ENCODE measurements around the gene ENOX1.
A peak's percentile ranks its signal among the peaks of the same experiment; 100 is the strongest.

ENOX1 gene

DNA sequence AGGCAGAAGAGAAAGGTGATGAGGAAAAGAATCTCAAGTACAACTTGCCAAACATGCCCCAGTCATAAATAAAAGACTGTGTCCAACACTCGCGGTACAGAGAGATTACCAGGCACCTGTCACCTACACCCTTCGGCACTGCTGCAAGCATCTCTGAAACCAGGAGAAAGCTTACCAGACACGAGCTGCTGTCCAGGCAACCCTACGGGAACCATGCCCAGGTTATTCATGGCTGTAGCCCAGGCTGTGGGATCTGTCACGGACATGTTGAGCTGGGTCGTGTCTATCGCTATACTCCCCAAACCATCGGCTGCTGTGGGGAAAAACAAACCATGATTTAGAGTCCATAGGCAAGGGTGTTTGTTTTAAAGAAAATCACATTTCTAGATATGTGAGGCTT, 375.0 kb downstream of the ENOX1 start:
- intact Hi-C loops (cut with DNase I), result no loop called here
- DNase-seq, result peak in 7 of 10 donors; percentile 15 to 88 (median 52)

DNA sequence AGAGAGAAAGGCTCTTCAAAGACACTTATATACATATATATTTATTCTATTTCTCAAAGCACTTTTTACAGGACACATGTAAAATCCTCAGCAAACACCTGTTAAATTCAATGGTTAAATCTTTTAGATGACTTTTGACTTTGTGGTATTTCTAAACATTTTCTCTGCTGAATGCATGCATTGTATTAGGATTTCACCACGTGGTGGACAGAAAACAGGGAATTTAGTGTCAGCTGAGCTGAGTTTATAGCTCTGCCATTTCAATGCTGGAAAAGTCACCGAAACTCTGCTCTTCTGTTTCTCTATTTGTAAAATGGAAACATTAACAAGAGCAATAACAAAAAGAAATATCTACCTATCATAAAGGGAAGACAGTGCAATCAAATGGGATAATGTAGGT, 375.6 kb downstream of the ENOX1 start:
- intact Hi-C loops (cut with DNase I), result no loop called here
- DNase-seq, result no peak

DNA sequence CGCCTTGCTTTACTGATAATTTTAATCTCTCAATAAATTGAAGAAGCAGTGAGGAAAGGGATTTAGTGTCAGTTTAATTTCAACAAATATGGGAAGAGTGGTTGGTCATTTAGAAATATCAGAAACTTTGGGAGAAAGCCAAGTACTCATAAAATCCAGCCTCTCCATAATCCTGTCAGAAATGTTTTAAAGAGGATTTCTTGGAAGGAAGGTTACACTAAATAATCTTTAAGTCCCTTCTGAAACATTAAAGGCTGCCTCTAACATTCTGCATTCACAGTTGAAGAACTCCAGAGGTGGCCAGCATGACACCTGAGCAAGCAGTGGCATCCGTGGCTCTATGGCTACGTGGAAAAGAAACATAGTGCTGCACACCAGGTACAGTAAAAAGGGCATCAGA, 378.5 kb downstream of the ENOX1 start:
- intact Hi-C loops (cut with DNase I), result no loop called here
- no peak for DNase-seq

DNA sequence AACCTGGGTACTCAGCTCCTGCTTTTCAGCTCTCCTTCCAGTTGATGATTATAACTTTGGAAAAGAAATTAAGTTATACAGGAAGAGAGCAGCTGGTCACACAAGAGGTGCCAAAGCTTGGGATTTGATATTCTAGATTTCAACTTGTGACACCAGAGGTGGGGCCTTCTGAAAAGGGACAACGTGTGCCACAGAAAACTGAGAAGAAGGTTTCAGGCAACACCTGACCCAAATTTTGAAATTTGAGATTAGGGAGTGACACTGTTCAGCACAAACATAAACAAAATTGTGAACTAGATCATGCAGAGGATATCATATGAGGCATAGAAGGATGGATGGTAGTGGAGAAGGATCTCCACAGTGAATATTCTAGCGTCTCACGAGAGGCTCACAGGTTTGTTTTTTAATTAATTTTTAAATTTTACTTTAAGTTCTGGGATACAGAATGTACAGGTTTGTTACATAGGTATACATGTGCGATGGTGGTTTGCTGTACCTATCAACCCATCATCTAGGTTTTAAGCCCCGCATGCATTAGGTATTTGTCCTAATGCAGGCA, 379.7 kb downstream of the ENOX1 start:
- DNase-seq, result no peak
- intact Hi-C loops (cut with DNase I), result no loop called here

DNA sequence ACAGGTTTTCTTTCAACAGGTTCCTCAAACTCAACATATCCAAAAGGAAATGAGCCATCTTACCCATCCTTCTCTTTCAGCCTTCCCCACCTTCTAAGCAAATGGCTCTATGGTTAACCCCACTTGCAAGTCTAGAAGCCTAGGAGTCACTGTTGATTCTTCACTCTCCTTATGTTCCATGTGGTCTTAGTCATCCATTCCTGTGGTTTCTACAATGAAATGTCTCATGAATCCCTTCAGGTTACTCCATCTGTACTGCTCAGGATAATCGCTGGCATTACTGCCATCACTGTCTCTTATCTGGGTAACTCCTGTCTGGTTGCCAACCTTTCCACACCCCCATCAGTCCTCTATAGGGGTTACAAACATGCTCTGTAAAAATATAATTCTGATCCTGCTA, 381.3 kb downstream of the ENOX1 start:
- DNase-seq, result no peak
- intact Hi-C loops (cut with DNase I), result no loop called here

- no peak for DNase-seq
- intact Hi-C loops (cut with DNase I), result no loop called here
Measured at GRCh38 chr13:43402380-43402779, 384.4 kb downstream of the ENOX1 start.

DNA sequence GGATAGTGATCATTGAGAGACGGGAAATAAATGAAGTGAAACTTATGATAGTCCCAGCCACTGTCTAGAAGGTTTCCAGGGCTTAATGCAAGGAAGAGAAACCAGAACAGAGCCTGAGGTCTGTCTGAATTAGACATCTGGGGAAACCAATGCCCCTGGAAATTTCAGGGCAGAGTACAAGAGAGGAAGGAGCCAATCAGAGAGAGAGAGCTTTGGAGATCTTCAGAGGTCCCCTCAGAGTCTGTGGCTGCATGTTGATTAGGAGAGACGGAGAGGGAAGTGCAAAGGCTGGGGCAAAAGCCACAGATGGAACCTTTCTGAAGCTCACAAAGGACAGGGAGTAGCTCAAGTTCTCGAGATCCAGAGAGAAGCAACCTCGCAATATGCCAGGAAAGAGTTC, 385.4 kb downstream of the ENOX1 start:
- intact Hi-C loops (cut with DNase I), result no loop called here
- DNase-seq, result no peak

- intact Hi-C loops (cut with DNase I), result no loop called here
Measured at GRCh38 chr13:43397111-43397510, 389.7 kb downstream of the ENOX1 start.

GRCh38 chr13:43391036-43391435, 395.7 kb downstream of the ENOX1 start:
- intact Hi-C loops (cut with DNase I), result no loop called here

More at GRCh38 chr13:43397111-43397510, 389.7 kb downstream of the ENOX1 start:
- no peak for DNase-seq

DNA sequence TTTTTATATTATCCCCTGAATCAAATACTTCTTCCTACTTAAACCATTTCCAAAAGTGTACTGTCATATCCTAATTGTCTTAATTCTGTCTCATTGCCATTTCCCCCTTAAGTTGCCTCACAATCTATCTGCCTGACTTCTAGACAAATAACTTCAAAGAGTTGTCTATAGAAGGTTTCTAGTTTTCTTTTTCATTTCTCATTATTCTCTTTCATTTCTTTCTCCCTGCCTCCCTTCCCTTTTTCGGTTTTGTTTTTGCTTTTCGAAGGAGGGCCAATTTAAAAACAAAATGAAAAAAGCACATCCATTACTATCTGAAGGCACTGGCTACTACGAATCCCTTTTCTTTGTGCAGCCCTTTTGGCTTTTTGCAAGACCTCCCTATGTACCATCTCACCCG, 396.2 kb downstream of the ENOX1 start:
- intact Hi-C loops (cut with DNase I), result no loop called here
- no peak for DNase-seq

More at GRCh38 chr13:43391036-43391435, 395.7 kb downstream of the ENOX1 start:
- no peak for DNase-seq

- intact Hi-C loops (cut with DNase I), result no loop called here
- DNase-seq, result no peak
Measured at GRCh38 chr13:43389983-43390382, 396.8 kb downstream of the ENOX1 start.

DNA sequence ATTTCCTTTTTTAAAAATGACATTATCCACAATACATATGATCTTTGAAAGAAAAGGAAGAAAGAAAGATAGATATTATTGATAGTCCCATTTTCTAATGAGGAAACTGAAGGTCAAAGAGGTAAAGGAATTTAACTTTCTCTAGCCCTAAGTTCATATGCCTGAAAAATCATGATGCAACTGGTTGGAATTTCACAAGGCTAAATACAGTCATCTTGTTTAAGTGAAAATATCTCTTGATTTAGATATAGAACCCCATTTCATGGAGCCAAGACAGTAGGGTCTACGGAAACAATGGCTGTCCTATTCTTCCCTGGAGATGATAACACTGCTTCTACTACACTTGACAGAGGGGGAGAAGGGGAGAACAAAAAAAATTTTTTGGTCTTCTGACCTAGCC, 397.2 kb downstream of the ENOX1 start:
- DNase-seq, result no peak
- intact Hi-C loops (cut with DNase I), result no loop called here

DNA sequence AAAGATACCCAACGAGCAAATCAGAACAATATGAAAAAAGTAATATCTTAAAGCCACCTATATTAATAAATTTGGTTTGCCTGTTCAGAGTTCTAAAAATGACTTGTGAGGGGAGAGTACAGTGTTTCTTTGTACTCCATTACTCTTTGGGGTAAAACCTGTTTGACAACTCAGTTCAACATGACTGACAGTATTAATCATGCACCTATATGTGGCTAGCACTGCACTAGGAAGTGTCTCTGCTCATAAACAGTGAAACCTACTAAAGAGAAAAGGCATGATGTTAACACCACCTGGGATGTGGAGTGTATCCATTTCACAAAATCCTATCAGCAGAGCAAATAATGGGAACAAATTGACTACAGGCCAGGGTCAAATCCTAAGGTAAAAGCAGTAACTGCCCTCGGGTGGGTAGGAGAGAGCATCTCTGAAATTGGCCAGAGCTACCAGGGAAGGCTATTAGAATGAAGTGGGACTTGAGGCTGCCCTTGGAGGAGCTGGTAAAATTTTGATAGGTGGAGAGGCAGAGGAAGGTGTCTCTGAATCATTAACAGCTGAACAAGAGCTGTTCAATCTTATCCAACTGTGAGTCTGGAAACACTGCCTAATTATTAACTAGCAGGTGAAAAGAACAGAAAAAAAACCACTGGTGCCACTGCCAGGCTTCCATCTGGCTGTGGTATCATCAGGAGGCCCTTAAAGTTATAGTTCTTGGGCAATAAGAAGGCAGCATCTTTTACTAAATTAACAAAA, 398.3 kb downstream of the ENOX1 start:
- intact Hi-C loops (cut with DNase I), result no loop called here
- no peak for DNase-seq

- intact Hi-C loops (cut with DNase I), result no loop called here
Measured at GRCh38 chr13:43387880-43388279, 398.9 kb downstream of the ENOX1 start.

GRCh38 chr13:43383498-43384165, 403.1 kb downstream of the ENOX1 start:
- no peak for DNase-seq
- intact Hi-C loops (cut with DNase I), result no loop called here

More at GRCh38 chr13:43387880-43388279, 398.9 kb downstream of the ENOX1 start:
- DNase-seq, result no peak

GRCh38 chr13:43379738-43380137, 407.0 kb downstream of the ENOX1 start:
- no peak for DNase-seq
- intact Hi-C loops (cut with DNase I), result no loop called here

DNA sequence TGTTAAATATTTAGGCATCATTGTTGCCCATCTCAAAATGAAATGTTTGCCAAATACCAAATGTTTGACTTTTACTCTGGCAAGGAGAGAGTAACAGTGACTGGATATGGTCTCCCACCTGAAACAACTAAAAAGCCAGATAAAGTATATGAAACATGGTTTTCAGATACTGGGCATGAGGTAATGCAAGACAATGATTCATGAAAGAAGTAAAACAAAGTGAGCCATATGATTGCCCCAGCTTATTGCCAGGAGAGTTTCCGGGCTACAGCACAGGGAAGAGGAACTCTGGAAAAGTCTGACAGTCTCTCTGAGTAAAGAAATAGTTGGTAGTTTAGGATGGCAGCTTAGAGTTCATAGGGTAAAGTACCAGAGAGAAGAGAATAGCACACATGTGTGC, 408.8 kb downstream of the ENOX1 start:
- no peak for DNase-seq
- intact Hi-C loops (cut with DNase I), result no loop called here

DNA sequence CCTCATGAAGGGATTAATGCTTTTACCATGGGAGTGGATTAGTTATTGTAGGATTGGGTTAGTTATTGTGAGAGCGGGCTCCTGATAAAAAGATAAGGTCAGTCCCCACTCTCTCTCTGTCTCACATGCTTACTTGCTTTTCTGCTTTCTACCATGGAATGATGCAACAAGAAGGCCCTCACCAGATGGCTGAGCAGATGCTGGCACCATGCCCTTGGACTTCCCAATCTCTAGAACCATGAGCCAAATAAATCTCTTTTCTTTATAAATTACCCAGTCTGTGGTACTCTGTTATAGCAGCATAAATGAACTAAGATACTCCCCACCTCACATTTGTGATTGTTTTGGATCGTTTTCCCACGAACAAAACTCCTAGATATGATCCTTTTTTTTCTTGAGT, 409.6 kb downstream of the ENOX1 start:
- peak in 5 of 10 donors; percentile 40 to 89 (median 79) for DNase-seq
- intact Hi-C loops (cut with DNase I), result no loop called here

DNA sequence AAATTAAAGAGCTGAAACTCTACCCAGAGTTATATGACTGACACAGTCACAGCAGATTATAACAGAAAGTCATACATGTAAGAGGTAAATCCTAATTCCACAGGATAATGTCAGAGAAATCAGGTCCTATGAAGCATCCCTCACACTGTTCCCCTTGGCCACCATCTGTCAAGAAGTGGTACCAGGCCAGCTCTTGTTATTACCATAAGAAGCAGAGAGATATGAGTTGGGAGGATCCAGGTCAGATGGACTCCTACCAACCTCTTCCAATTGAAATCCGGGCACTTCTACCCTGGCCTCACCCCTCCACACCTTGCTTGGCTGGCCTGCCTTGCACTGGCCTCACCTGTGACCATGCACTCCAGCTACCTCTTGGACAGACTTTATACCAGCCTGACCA, 410.2 kb downstream of the ENOX1 start:
- no peak for DNase-seq
- intact Hi-C loops (cut with DNase I), result no loop called here

DNA sequence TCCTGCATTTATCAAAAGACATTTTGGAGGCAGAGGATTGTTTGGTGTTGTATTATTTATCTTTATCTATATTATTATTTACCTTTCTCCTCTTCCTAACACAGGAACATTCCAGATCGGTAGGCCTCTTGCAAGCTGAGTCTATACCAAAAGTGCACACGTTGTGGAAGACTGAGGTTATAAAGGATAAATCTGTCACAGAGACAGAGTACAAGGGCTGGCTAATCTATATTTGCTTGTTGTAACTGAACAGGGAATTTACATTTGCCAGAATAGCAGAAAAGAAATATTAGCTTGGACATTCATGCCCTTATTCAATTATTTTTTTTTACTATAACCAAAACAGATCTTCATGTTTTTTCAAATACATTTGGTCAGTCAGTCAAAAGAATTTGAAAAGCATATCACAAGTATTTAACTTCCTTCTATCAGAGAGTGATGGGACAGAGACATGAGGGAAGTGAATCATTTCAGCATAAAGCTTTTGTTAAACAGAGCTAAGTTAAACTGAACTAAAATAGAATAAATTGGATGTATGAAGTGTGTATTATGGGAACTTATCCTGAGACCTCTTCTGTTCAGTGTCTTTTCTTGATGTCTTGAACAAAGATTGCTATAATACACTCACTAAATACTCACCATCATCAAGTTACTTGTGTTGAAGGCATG, 410.8 kb downstream of the ENOX1 start:
- intact Hi-C loops (cut with DNase I), result no loop called here
- DNase-seq, result no peak

- DNase-seq, result no peak
- intact Hi-C loops (cut with DNase I), result no loop called here
Measured at GRCh38 chr13:43374621-43375020, 412.2 kb downstream of the ENOX1 start.

Measured in posterior cingulate gyrus (tissue), 11 donors.